ENCODE results near the gene BTD.

- TF ChIP-seq POLR2A (IDR thresholded peaks at IDR 0.05), result no peak
- no peak for TF ChIP-seq CTCF (IDR thresholded peaks at IDR 0.05)
- no peak for TF ChIP-seq POLR2AphosphoS5 (IDR thresholded peaks at IDR 0.05)
Observed at GRCh38 chr3:15638193-15638890, 36.8 kb downstream of the BTD start.
